HG03460 (cell line): ENCODE data around the gene ARMC9.

Source experiments
- ATAC-seq: cut with Tn5 transposase; IDR thresholded peaks from one replicate; pipeline ENCODE4 v1.9.1; 2021; ENCODE audit not compliant: unreplicated experiment

The ARMC9 gene

DNA sequence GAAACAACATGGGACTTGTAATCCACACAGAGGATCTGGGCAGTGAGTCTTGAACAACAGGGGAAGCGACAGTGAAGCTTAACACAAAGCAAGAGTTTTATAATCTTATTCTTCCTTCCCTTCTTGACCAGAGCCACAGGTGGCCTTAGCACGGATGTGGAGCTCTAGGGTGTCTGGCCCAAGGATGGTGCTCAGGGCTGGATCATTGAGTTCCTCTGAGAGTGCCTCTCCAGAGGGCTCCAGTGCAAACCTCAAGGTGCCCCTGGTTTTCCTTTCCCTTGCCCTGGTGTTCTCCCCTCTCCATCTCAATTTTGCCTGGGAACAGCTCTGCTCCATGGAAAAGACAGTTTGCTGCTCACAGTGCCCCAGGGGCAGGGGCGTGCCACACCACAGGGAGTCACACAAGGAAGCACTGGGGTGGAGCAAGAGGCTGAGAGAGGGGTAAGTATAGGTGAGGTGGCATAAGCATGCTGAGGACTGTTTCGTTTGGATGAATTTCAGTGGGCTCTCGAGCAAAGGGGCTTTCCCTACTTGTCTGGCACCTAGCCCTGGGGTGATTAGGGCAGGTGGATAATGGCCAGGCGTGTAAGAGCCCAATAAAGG is 108.5 kb downstream of the ARMC9 start:
- no peak for ATAC-seq

- no peak for ATAC-seq
Observed at GRCh38 chr2:231308219-231308618, 109.8 kb downstream of the ARMC9 start.

GRCh38 chr2:231308631-231309428 is 110.4 kb downstream of the ARMC9 start:
- ATAC-seq, result no peak

DNA sequence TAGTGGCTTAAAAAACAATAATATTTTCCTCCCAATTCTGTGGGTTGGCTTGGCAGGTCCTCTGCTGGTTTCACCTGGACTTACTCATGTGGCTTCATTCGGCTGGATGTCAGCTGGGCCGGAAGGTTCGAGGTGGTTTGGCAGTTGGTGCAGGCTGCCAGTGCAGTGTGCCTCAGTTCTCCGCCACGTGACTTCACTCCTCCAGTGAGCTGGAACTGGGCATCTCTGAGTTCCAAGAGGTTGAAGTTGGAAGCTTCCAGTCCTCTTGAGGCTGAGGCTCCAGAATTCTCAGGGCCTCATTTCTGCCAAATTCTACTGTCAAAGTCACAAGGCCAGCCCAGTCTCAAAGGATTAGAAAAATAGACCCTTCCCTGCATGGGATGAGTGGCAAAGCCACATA is 113.6 kb downstream of the ARMC9 start:
- ATAC-seq, result no peak

DNA sequence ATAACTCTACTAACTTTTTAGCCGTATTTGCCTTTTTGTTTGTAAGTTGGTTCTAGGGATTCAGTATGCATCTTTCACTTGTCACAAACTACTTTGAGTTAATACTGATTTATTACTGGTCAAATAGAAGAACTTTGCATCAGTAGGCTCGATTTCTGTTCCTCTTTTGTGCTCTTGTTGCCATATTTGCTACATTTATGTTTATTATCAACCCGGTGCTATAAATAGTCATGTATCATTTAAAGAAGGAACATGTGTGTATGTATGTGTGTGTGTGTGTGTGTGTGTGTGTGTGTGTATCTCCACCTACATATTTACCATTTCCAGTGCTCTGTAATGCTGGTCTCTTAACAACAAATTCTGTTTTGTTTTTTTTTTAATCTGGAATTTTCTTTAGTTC is 117.5 kb downstream of the ARMC9 start:
- peak; percentile 40 for ATAC-seq

DNA sequence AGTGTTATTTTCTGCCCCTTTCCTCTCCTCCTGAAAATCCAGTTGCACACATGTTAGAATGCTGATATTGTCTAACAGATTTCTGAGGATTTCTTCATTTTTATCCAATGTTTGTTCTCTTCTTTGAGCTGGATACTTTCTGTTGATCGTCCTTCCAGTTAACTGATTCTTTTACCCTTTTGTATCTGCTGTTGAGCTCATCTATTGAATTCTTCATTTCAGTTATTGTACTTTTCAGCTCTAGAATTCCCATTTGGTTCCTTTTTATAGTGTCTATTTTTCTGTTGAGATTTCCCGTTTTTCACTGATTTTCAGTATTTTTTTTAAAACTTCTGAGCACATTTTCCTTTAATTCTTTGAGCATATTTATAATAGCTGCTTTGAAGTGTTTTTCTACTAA is 119.1 kb downstream of the ARMC9 start:
- ATAC-seq, result no peak

- no peak for ATAC-seq
Observed at GRCh38 chr2:231318436-231318835, 120.0 kb downstream of the ARMC9 start.

GRCh38 chr2:231318954-231319353 is 120.5 kb downstream of the ARMC9 start:
- ATAC-seq, result no peak

DNA sequence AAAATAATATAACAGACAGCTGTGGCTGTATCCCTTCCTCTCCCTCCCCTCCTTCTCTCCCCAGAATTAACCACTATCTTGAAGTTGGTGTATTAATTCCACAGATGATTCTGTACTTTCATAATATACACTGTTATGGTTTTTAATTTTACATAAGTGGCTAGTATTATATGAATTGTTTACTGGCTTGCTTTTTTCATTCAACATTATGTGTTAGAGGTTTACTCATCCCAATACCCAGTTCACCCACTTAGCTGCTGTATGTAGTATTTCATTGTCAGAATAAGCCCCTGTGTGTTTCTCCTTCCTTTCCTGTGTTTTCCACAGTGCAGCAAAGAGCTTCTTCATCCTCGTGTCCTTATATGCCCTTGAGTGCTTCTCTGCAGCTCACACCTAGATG is 121.4 kb downstream of the ARMC9 start:
- no peak for ATAC-seq

DNA sequence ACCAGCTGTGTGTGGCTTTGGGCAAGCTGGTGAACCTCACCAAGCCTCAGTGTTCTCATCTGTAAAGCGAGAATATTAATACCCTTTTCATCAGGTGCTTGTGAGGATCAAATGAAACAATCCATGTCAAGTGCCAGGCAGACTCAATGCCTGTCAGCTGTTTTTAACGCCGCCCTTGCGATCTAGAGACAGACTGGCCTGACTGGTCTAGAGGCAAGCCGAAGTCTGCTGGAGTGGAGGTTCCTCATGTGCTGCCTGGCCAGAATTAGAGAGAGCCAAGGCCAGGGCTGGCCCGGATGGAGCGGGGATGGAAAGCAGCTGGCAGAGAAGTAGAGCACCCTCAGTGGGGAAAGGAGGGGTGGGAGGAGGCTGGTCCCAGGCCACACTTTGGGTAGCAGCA is 122.6 kb downstream of the ARMC9 start:
- ATAC-seq, result no peak

- ATAC-seq, result no peak
Observed at GRCh38 chr2:231321556-231322334, 123.3 kb downstream of the ARMC9 start.

- no peak for ATAC-seq
Observed at GRCh38 chr2:231323316-231323715, 124.9 kb downstream of the ARMC9 start.

GRCh38 chr2:231325826-231326225 is 127.4 kb downstream of the ARMC9 start:
- no peak for ATAC-seq

DNA sequence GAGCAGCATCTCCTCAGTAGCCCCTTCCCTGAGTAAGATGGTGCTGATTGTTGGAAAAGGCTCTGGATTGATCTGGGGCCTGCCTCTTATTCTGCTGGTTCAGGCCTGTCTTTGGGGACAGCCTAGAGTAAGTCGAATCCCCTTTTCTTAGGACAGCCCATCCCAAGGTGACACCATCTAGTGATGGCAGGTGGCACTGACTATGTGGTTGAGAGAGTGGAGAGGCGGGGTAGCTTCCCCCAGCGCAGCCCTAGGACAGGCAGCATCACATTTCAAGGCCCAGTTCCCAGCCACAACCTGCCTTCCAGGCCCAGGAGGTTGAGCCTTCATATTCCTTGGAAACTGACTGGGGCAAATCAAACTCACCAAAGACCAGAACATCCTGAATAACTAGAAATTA is 128.0 kb downstream of the ARMC9 start:
- ATAC-seq, result no peak

DNA sequence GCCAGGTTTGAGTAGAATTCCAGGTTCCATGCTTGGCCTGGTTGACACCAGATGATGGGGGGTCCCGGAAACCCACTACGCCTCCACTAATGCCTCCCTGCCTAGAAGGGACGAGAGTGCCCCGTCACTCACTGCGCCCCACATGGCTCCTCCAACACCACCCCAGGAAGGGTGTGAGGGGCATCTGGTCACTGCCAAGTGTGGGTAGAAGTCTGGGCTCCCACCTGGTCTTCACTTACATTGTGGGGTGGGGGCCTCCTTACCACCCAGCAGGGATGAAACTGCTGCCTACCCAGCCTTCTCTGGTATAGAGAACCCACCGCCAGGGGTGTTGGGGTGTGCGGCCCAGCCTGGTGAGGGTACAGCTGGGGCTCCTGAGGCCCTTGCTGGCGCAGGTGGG is 131.9 kb downstream of the ARMC9 start:
- no peak for ATAC-seq

DNA sequence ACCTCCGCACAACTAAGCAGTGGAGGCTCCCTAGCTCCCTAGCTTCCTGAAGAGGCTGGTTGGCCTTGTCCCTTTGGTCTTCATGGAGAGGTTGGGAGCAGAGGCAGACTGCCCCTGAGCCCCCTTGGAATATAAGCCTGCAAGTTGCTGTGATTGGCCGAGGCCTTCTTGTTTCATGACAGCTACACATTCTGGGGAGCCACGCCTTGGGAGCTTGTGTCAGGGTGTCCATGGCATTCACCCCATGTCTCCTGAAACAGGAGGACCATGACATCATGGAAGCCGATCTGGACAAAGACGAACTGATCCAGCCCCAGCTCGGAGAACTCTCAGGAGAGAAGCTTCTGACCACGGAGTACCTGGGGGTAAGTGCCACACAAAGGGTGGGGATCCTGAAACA is 133.1 kb downstream of the ARMC9 start:
- no peak for ATAC-seq

DNA sequence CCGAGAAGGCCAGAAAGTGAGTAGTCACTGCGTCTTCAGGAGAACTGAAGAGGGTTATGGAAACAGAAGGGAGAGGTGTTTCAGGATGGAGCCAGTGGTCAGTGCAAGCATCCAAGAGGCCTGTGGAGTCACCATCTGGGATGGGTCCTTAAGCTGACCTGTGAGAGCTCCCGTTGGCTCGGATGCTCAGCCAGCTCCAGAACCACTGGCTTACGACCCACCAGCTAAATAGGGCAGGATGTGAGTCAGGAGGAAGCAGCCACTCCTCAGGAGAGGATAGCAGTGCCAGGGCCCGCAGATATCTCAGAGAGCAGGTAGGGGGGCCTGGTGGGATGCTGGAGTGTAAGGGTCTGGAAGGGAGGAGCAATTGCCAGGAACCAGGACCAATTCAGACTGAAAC is 134.0 kb downstream of the ARMC9 start:
- ATAC-seq, result no peak

GRCh38 chr2:231332872-231333500 is 134.6 kb downstream of the ARMC9 start:
- no peak for ATAC-seq

DNA sequence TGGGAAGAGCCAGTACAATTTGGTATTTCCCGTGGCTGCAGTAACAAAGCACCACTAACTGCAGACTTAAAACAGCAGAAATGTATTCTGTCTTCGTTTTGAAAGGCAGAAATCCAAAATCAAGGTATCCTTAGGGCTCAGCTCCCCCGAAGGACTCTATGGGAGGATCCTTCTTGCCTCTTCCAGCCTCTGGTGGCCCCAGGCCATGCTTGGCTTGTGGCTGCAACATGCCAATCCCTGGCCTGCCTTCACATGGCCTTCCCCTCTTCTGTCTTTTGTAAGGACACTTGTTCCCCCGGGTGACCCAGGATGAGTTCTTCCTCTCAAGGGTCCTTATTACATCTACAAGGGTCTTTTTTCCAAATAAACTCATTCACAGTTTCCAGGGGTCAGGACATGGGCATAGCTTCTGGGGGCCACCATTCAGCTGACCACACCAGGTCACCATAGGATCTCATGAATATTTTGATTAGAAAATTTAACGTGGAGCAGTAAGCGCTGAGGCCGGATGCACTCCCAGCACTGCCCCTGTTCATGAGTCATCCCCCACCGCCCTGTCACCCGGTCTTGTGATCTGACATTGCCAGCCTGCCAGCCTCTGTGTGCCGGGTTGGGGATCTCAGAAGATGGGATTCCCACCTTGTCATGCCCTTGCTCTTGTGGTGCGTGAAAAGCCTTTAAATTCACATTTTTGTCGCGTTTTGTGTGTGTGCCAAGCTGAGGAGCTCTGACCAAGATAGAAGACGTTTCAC is 135.9 kb downstream of the ARMC9 start:
- no peak for ATAC-seq

- ATAC-seq, result no peak
Observed at GRCh38 chr2:231334981-231335380, 136.6 kb downstream of the ARMC9 start.

GRCh38 chr2:231335591-231335990 is 137.2 kb downstream of the ARMC9 start:
- no peak for ATAC-seq
